H9 (cell line): ENCODE results near the gene NFATC2IP. TPM values are rescaled to one million over a fixed set of nuclear protein-coding genes. Genes with fewer than 3 reads are reported as not detected.

Source experiments
- DNase-seq: peaks from one replicate; pipeline ENCODE4 v3.0.0-alpha.2; 2017
- H2AFZ ChIP-seq: one replicate; pipeline ENCODE4 v1.6.1; 2013; ENCODE audit warnings: mild to moderate bottlenecking, low read length, control low read depth, moderate library complexity
- H2AK5ac ChIP-seq: 2 replicates; pipeline ENCODE4 v1.6.1; 2013; ENCODE audit warnings: low read length, control low read depth, mixed read lengths; ENCODE audit not compliant: insufficient read length
- H2BK120ac ChIP-seq: one replicate; pipeline ENCODE4 v1.6.1; 2013; ENCODE audit warnings: low read depth, mild to moderate bottlenecking, low read length, control low read depth, inconsistent platforms; ENCODE audit not compliant: poor library complexity, severe bottlenecking
- H2BK12ac ChIP-seq: 2 replicates; pipeline ENCODE4 v1.6.1; 2013; ENCODE audit warnings: low read length, control low read depth, mixed read lengths, low read depth; ENCODE audit not compliant: insufficient read length
- H2BK15ac ChIP-seq: 2 replicates; pipeline ENCODE4 v1.6.1; 2013; ENCODE audit warnings: low read depth, low read length, control low read depth
- H2BK20ac ChIP-seq: one replicate; pipeline ENCODE4 v1.6.1; 2013; ENCODE audit warnings: low read depth, mild to moderate bottlenecking, low read length, control low read depth, inconsistent platforms; ENCODE audit not compliant: poor library complexity, severe bottlenecking
- H2BK5ac ChIP-seq: 2 replicates; pipeline ENCODE4 v1.6.1; 2013; ENCODE audit warnings: low read length, control low read depth, mixed read lengths; ENCODE audit not compliant: insufficient read length
- H3K14ac ChIP-seq: 2 replicates; pipeline ENCODE4 v1.6.1; 2013; ENCODE audit warnings: low read length, control low read depth; ENCODE audit not compliant: insufficient read depth
- H3K18ac ChIP-seq: 2 replicates; pipeline ENCODE4 v1.6.1; 2013; ENCODE audit warnings: low read depth, mild to moderate bottlenecking, mixed read lengths, low read length, control low read depth; ENCODE audit not compliant: insufficient read length
- H3K23ac ChIP-seq: 2 replicates; pipeline ENCODE4 v1.6.1; 2013; ENCODE audit warnings: low read length, control low read depth, mixed read lengths, low read depth; ENCODE audit not compliant: insufficient read length
- H3K23me2 ChIP-seq: 2 replicates; pipeline ENCODE4 v1.6.1; 2013; ENCODE audit warnings: low read depth, mild to moderate bottlenecking, mixed read lengths, low read length, control low read depth; ENCODE audit not compliant: insufficient read length, poor library complexity, severe bottlenecking
- H3K27ac ChIP-seq: 2 replicates; pipeline ENCODE4 v1.5.1; 2013; ENCODE audit warnings: low read length, control low read depth, mixed read lengths, low read depth; ENCODE audit not compliant: insufficient read length
- H3K27me3 ChIP-seq: 2 replicates; pipeline ENCODE4 v1.6.1; 2013; ENCODE audit warnings: low read length, control low read depth, inconsistent platforms; ENCODE audit not compliant: insufficient read depth
- H3K4ac ChIP-seq: 2 replicates; pipeline ENCODE4 v1.6.1; 2013; ENCODE audit warnings: low read depth, mild to moderate bottlenecking, control low read depth, inconsistent platforms, low read length, moderate library complexity
- H3K4me1 ChIP-seq: 2 replicates; pipeline ENCODE4 v1.6.1; 2013; ENCODE audit warnings: low read length, control low read depth, inconsistent platforms; ENCODE audit not compliant: insufficient read depth
- H3K4me2 ChIP-seq: 2 replicates; pipeline ENCODE4 v1.6.1; 2013; ENCODE audit warnings: low read length, control low read depth, mixed read lengths; ENCODE audit not compliant: insufficient read length, insufficient read depth
- H3K56ac ChIP-seq: 2 replicates; pipeline ENCODE4 v1.6.1; 2013; ENCODE audit warnings: low read depth, mild to moderate bottlenecking, mixed read lengths, low read length, control low read depth; ENCODE audit not compliant: insufficient read length
- H3K79me1 ChIP-seq: 2 replicates; pipeline ENCODE4 v1.6.1; 2013; ENCODE audit warnings: low read depth, mild to moderate bottlenecking, moderate library complexity, low read length, control low read depth, inconsistent platforms; ENCODE audit not compliant: insufficient read depth, poor library complexity, severe bottlenecking
- H3K79me2 ChIP-seq: 2 replicates; pipeline ENCODE4 v1.6.1; 2013; ENCODE audit warnings: low read length, control low read depth, inconsistent platforms; ENCODE audit not compliant: insufficient read depth
- H3K9ac ChIP-seq: 2 replicates; pipeline ENCODE4 v1.6.1; 2013; ENCODE audit warnings: low read length, control low read depth, mixed read lengths; ENCODE audit not compliant: insufficient read length; ENCODE audit errors: extremely low read depth
- H3K9me3 ChIP-seq: one replicate; pipeline ENCODE4 v1.6.1; 2013; ENCODE audit warnings: low read depth, low read length, inconsistent platforms; ENCODE audit not compliant: control insufficient read depth
- H3T11ph ChIP-seq: one replicate; pipeline ENCODE4 v1.6.1; 2013; ENCODE audit warnings: mild to moderate bottlenecking, low read length, control low read depth, inconsistent platforms
- H4K20me1 ChIP-seq: one replicate; pipeline ENCODE4 v1.6.1; 2013; ENCODE audit not compliant: control insufficient read depth, insufficient read length, insufficient read depth
- H4K5ac ChIP-seq: 2 replicates; pipeline ENCODE4 v1.6.1; 2013; ENCODE audit warnings: low read depth, mild to moderate bottlenecking, mixed read lengths, low read length, control low read depth; ENCODE audit not compliant: insufficient read length
- H4K8ac ChIP-seq: replicated peaks from 2 replicates; pipeline ENCODE4 v1.6.1; 2013; ENCODE audit warnings: low read length, control low read depth, mixed read lengths, low read depth; ENCODE audit not compliant: insufficient read length
- H4K91ac ChIP-seq: 2 replicates; pipeline ENCODE4 v1.6.1; 2013; ENCODE audit warnings: low read depth, mild to moderate bottlenecking, moderate library complexity, mixed read lengths, low read length, control low read depth; ENCODE audit not compliant: insufficient read length
- H3K27ac Mint-ChIP-seq, 3 experiments: 2 replicates in 2 of 3; 3 replicates in 1 of 3; pipeline ENCODE4 v1.8.0; 2020 to 2021; ENCODE audit warnings: mixed read lengths in 3 of 3, mild to moderate bottlenecking in 1 of 3, moderate library complexity in 1 of 3
- H3K27me3 Mint-ChIP-seq: 2 replicates; pipeline ENCODE4 v1.8.0; 2021; ENCODE audit warnings: low read depth, mild to moderate bottlenecking, moderate library complexity, mixed read lengths
- H3K36me3 Mint-ChIP-seq, 3 experiments: 2 replicates in 2 of 3; 3 replicates in 1 of 3; pipeline ENCODE4 v1.8.0; 2020 to 2021; ENCODE audit warnings: low read depth in 3 of 3, mixed read lengths in 3 of 3; ENCODE audit not compliant: insufficient read depth in 1 of 3
- H3K4me1 Mint-ChIP-seq, 2 experiments: 2 replicates each; pipeline ENCODE4 v1.8.0; 2020; ENCODE audit warnings: mixed read lengths in 2 of 2
- H3K4me3 Mint-ChIP-seq, 2 experiments: 2 replicates in 1 of 2; 3 replicates in 1 of 2; pipeline ENCODE4 v1.8.0; 2020 to 2021; ENCODE audit warnings: mild to moderate bottlenecking in 2 of 2, mixed read lengths in 2 of 2, moderate library complexity in 1 of 2
- H3K9me3 Mint-ChIP-seq, 2 experiments: 2 replicates in 1 of 2; 3 replicates in 1 of 2; pipeline ENCODE4 v1.8.0; 2020; ENCODE audit warnings: mild to moderate bottlenecking in 2 of 2, mixed read lengths in 2 of 2, moderate library complexity in 1 of 2
- WGBS: extraction: QIAGEN DNeasy Blood & Tissue Kit; methylation state at CpG from one replicate; pipeline ENCODE4 v1.1.7; 2013; ENCODE audit warnings: missing lambda C conversion rate, low lambda C conversion rate, mixed read lengths; ENCODE audit not compliant: insufficient read length; ENCODE audit errors: extremely low coverage; 5-methylcytosine and 5-hydroxymethylcytosine counted together
- total RNA-seq: library from RNA; stranded (reverse); gene quantifications from 2 replicates; pipeline ENCODE4 v1.2.1, GENCODE V29; 2021
- TF ChIP-seq, protein P1 (sequence below): fragments of 200-600 bp; sonication (generic); conservative IDR thresholded peaks from 3 replicates; pipeline ENCODE4 v1.8.0; 2021; ENCODE audit warnings: antibody characterized with exemption, mild to moderate bottlenecking

Gene NFATC2IP
- total RNA-seq, 1 experiment from 2014 or later, result 73.8 TPM

DNA sequence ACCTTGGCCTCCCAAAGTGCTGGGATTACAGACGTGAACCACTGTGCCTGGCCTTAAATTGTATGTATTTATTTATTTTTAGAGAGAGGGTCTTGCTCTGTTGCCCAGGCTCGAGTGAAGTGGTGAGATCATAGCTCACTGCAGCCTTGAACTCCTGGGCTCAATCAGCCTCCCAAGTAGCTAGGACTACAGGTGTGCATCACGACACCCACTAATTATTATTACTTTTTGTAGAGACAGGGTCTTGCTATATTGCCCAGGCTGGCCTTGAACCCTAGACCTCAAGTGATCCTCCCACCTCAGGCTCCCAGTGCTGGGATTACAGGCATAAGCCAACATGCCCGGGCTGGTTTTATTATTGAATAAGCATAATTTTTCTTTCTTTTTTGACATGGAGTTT lies 4.1 kb upstream of the NFATC2IP start:
- Histone ChIP-seq H3K79me1 (no peaks in the 10 kb centered on the region), H3K27ac (no peak overlapping the region), H3K4me1 (no peaks in the 10 kb centered on the region; the same call in 1 of the 2 replicates), H3K79me2 (peaks cover 5% of the 10 kb centered on the region; the same call in 1 of the 2 replicates), H4K5ac (no peak overlapping the region), H3K56ac (no peak overlapping the region), H3K18ac (no peak overlapping the region), H2AFZ (no peak overlapping the region), H3K14ac (no peak overlapping the region), H4K20me1 (no peaks in the 10 kb centered on the region), H3K4me2 (no peak overlapping the region), H3K23ac (no peak overlapping the region), H2AK5ac (no peak overlapping the region), H3K9me3 (no peaks in the 10 kb centered on the region), H4K91ac (no peak overlapping the region), H2BK20ac (no peak overlapping the region), H2BK15ac (no peak overlapping the region), H3K27me3 (no peaks in the 10 kb centered on the region), H3K9ac (no peak overlapping the region), H3K23me2 (peaks cover 8% of the 10 kb centered on the region), H2BK12ac (no peak overlapping the region), H3K4ac (no peak overlapping the region), H3T11ph (no peak overlapping the region), H4K8ac (no peak overlapping the region), H2BK120ac (no peak overlapping the region), H2BK5ac (no peak overlapping the region)
- peaks cover 9% of the 10 kb centered on the region in 2 experiments for H3K4me1 Mint-ChIP-seq
- peaks cover 7% of the 10 kb centered on the region for H3K27me3 Mint-ChIP-seq
- H3K36me3 Mint-ChIP-seq, result peaks cover 4 to 5% (median 4%) of the 10 kb centered on the region in 3 experiments; a peak in 5 of 7 replicates
- no peaks in the 10 kb centered on the region; a peak in 2 of 5 replicates for H3K9me3 Mint-ChIP-seq
- no peak overlapping the region for H3K27ac Mint-ChIP-seq
- WGBS, result no CpG with 5 or more reads among the region's 4 CpGs
- TF ChIP-seq, protein P1, sequence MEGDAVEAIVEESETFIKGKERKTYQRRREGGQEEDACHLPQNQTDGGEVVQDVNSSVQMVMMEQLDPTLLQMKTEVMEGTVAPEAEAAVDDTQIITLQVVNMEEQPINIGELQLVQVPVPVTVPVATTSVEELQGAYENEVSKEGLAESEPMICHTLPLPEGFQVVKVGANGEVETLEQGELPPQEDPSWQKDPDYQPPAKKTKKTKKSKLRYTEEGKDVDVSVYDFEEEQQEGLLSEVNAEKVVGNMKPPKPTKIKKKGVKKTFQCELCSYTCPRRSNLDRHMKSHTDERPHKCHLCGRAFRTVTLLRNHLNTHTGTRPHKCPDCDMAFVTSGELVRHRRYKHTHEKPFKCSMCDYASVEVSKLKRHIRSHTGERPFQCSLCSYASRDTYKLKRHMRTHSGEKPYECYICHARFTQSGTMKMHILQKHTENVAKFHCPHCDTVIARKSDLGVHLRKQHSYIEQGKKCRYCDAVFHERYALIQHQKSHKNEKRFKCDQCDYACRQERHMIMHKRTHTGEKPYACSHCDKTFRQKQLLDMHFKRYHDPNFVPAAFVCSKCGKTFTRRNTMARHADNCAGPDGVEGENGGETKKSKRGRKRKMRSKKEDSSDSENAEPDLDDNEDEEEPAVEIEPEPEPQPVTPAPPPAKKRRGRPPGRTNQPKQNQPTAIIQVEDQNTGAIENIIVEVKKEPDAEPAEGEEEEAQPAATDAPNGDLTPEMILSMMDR, result no peak
- no peak for DNase-seq
- H3K4me3 Mint-ChIP-seq, result no peak overlapping the region
